ENCODE measurements around the gene C17orf75. TPM values are rescaled to one million over a fixed set of nuclear protein-coding genes. Genes with fewer than 3 reads are reported as not detected.
"Not testable (repeated sequence)": the region's sequence is repeated elsewhere in the genome, so short reads cannot be mapped to it uniquely, and the experiment has no call there.

The C17orf75 gene
- polyA plus RNA-seq, 3 donors: 6.4 to 6.8 (median 6.7) TPM

DNA sequence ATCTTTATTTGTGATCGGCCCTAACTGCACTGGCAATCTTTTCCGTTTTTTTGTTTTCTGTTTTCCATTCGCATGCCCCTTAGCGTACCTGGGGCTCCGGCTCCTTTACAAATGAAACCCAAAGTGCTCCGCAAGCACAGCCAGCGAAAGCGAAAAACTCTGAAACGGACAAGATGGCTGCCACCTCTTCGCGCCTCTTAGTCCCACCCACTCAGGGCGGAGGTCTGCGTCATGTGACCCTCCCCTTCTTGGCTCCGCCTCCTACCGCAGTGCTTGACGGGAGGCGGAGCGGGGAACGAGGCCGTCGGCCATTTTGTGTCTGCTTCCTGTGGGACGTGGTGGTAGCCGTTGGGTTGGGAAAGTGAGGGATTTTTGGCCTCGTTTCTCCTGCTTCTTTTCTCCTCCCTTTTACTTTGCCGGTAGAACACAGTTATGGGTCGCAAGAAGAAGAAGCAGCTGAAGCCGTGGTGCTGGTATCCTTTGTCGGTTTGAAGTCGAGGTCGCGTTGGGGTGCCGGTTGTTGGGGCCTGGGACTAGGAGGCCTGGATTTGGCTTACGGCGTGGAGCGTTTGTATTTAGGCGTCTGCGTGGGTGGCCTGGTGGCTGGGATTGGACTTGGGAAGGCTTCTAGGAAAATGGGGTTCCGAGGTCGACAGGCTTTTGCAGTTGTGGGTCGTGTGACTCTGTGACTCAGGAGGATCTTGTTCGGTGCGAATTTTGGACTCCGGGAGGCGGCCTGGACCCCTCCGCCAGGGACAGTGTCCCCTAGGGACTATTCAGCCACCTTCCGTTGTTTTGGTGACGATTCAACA lies 8.1 kb upstream of the C17orf75 start, which contains the start of gene ZNF207:
TSS of gene ZNF207 (plus strand) at position 304 of the 812 bp plus-strand sequence. CDS start at position 433, 129 bp downstream.
- WGBS, 3 donors: 0 to 1% (median 0%) methylated on average over 47 of the region's 47 CpGs
- H3K27ac ChIP-seq (ENCODE audit: low read depth, low read length): peak within 1 kb of the TSS; percentile 97

GRCh38 chr17:32349503-32349853 lies 7.5 kb upstream of the C17orf75 start:
- H3K27ac ChIP-seq (ENCODE audit: low read depth, low read length): no peak overlapping the region
- 9 to 22% (median 17%) methylated on average over 15 of the region's 15 CpGs for WGBS, 3 donors

DNA sequence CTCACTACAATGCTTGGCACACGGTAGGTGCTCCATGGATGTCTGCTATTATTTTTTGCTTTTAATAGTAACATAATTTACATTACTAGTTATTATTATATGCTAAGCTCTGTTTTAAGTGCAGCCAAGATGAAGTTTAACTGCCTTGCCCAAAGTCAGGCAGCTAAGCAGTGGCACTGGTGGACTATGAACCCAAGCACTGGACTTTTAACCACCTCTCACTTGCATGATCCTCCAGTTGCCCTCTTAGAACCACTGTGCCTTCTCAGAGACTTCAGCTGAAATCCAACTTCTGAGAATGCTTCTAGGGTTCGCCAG lies 6.5 kb upstream of the C17orf75 start:
- WGBS, 3 donors: 95 to 97% (median 95%) methylated on average over 2 of the region's 2 CpGs
- H3K27ac ChIP-seq (ENCODE audit: low read depth, low read length): no peak overlapping the region

GRCh38 chr17:32345951-32346600 lies 4.1 kb upstream of the C17orf75 start:
- WGBS, 3 donors: 88 to 92% (median 89%) methylated on average over 11 of the region's 11 CpGs
- H3K27ac ChIP-seq (ENCODE audit: low read depth, low read length): no peak overlapping the region

DNA sequence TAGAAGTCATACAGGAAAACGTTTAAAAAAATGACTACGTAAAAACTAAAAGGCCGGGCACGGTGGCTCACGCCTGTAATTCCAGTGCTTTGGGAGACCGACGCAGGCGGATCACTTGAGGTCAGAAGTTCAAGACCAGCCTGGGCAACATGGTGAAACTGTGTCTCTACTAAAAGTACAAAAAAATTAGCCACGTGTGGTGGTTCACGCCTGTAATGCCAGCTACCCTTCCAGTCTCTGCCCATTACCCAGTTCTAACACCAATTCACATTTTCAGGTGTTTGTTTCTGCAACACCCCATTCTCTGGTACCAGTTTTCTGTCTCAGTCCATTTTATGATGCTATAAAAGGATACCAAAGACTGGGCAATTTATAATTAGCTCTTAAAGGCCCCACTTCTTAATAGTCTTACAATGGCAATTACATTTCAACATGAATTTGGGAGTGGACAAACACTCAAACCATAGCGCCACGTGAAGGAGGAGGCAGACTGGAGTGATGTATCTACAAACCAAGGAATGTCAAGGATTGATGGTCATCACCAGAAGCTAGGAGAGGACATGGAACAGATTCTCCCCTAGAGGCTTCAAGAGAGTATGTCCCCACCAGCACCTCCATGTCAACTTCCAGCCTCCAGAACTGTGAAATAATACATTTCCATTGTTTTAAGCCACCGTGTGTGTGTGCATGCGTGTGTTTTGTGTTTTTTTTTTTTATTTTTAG lies 791 bp upstream of the C17orf75 start:
- no peak overlapping the region for H3K27ac ChIP-seq (ENCODE audit: low read depth, low read length)
- WGBS, 3 donors: 60 to 77% (median 65%) methylated on average over 14 of the region's 14 CpGs

GRCh38 chr17:32341141-32341856 lies 674 bp downstream of the C17orf75 start:
- H3K27ac ChIP-seq (ENCODE audit: low read depth, low read length): no peak overlapping the region
- WGBS, 3 donors: 1 to 3% (median 2%) methylated on average over 12 to 13 of the region's 13 CpGs

DNA sequence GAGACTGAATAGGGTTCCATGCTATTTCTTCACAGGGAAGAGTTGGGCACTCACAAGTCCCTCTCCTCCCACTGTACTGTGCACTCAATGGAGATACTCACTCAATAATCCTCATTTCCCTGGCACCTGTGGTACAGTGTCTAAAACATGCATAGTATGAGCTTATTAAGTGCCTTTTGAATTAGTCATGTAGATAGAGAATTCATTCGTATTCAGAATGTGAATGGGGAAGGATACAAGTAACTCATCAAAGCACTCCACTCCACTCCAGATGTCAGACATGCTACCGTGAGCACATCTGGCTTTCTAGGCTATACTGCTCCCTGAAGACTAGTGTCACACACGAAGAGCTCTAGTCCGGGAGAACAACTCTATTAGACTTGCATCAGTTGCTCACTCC lies 6.3 kb downstream of the C17orf75 start:
- 77 to 83% (median 80%) methylated on average over 4 of the region's 4 CpGs for WGBS, 3 donors
- no peak overlapping the region for H3K27ac ChIP-seq (ENCODE audit: low read depth, low read length)

- no peak overlapping the region for H3K27ac ChIP-seq (ENCODE audit: low read depth, low read length)
Observed at GRCh38 chr17:32335046-32335445, 6.9 kb downstream of the C17orf75 start.

GRCh38 chr17:32333187-32333586 lies 8.8 kb downstream of the C17orf75 start:
- no peak overlapping the region for H3K27ac ChIP-seq (ENCODE audit: low read depth, low read length)
- 85 to 94% (median 94%) methylated on average over 2 of the region's 2 CpGs for WGBS, 3 donors

DNA sequence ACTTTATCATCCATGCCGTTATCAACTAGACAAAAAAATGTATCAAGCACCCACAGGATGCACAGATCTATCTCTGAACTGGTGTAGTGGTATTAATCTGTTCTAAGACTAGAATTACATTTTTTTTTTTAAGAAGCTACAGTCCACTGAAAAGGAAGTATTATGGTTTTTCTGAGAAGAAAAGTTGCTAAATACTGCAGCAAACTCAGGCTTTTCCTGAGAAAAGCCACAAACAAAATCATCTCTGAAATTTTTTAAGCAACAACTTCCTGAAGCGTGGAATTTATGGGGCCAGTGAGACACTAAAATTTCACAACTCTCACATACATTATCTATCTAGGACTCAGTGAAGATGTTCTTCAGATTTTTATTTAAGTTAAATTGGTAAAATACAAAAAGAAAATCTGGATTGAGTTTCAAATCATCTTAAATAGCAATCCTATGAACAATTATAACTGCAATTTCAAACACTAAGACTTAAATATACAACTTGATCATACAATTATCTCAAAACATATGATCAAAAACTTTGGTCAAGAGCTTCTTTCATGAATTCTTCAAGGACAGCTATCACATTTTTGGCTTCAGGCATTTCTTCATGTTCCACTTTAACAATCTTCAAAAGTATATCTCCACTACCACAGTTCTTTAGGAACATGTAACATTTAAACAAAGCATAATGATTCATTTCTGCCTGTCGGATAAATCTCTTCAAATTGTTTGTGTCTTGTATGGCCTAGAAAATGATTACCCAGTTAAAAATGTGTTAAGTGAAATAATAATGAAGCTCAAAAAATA lies 10.5 kb downstream of the C17orf75 start:
- H3K27ac ChIP-seq (ENCODE audit: low read depth, low read length): no peak overlapping the region
- WGBS, 3 donors: 63 to 79% (median 67%) methylated on average over 3 of the region's 3 CpGs

DNA sequence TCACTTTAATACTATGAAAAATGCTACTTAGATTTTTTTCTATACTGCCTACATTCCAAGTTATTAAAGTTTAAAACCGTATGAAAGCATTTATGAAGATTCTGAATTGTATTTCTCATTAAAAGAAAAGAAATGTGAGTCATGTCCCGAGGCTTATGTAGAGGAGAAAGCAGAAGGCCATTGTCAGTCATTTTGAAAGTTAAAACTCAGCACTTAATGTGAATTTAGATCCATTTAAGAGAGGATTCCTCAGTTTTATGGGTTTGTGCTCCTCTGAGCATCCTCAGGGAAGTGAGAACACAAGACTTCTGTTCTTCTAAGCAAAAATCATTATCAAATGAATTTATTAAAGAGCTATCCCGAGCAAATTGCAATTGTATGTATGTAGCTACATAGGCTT lies 11.8 kb downstream of the C17orf75 start:
- no peak overlapping the region for H3K27ac ChIP-seq (ENCODE audit: low read depth, low read length)
- 60 to 83% (median 77%) methylated on average over 3 of the region's 3 CpGs for WGBS, 3 donors

DNA sequence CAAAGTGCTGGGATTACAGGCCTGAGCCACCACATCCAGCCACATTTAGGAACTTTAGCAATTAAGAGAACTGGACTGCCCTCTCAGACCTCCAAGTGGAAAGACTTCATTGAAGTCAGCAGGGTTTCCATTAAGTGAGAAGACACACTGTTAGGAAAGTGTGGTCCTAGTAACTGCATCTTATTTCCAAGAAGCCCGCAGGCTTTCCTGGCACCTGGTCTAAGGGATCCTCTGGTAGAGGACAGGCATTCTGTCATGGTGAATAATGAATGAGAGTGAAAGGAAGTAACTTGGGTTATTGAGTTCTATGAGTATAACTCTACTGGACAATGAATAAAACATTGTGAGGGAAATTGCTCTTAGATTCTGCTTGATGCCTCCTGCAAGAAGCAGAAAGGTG lies 14.1 kb downstream of the C17orf75 start:
- WGBS, 3 donors: 93 to 100% (median 96%) methylated on average over 1 of the region's 1 CpG
- no peak overlapping the region for H3K27ac ChIP-seq (ENCODE audit: low read depth, low read length)

DNA sequence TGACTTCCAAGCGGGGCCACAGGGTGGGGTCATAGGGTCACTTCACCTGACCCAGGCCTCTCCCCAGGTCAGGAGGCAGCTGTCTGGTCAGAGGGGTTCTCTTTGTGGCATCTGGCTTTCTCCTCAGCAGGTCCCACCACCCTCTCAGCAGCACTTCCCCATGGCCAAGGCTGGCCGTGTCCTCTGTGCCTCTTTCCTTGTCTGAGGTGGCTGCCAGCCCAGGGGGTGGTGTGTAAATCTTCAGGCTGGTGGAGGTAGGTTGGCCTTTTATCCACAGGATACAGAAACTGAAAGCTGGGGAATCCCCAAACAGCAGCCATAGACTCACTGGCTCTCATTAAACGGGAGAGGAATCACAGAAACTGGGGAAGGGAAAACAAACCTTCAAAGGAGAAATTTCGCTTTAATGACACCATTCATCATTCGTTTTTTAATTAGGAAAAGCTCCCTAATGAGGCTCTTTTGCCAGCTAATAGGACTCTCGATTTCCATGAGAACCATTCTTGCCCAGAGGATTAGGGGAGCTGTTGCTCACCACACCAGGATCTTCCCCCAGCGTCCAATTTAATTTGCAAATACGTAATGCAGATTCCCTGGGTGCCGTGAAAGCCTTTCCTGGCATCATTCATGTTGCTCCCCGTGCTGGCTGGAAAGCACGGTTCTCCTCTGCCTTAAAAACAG lies 18.0 kb downstream of the C17orf75 start:
- 23 to 39% (median 28%) methylated on average over 11 of the region's 11 CpGs for WGBS, 3 donors

DNA sequence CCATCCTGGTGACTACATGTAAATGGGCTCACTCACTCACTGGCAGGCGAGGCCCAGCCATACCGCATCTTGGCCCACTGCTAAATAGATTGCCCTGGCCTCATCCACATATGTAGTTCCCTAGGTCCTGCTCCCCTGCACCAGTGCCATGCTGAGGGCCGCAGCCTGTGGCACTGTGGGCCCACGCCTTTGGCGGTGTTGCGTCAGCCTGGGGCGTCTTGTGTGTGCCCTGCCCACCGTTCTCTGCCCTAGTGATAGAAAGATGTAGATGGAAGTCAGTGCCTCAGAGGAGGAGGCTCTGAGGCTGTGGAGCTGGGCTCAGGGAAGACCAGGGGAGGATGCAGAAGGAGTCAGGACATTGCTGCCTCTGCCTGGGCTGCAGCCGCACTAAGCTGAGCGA lies 18.9 kb downstream of the C17orf75 start:
- H3K27ac ChIP-seq (ENCODE audit: low read depth, low read length): no peak overlapping the region
- WGBS, 3 donors: 80 to 96% (median 84%) methylated on average over 10 of the region's 10 CpGs

More for the DNA sequence above, 18.0 kb downstream of the C17orf75 start:
- no peak overlapping the region for H3K27ac ChIP-seq (ENCODE audit: low read depth, low read length)

GRCh38 chr17:32320847-32321246 lies 21.1 kb downstream of the C17orf75 start:
- no peak overlapping the region for H3K27ac ChIP-seq (ENCODE audit: low read depth, low read length)
- 93 to 96% (median 96%) methylated on average over 15 of the region's 15 CpGs for WGBS, 3 donors

- 80 to 93% (median 90%) methylated on average over 6 of the region's 6 CpGs for WGBS, 3 donors
- not testable (repeated sequence) for H3K27ac ChIP-seq (ENCODE audit: low read depth, low read length)
Observed at GRCh38 chr17:32320080-32320479, 21.9 kb downstream of the C17orf75 start.

GRCh38 chr17:32319548-32319905 lies 22.4 kb downstream of the C17orf75 start:
- WGBS, 3 donors: 14 to 21% (median 14%) methylated on average over 5 of the region's 5 CpGs
- H3K27ac ChIP-seq (ENCODE audit: low read depth, low read length): no peak overlapping the region

DNA sequence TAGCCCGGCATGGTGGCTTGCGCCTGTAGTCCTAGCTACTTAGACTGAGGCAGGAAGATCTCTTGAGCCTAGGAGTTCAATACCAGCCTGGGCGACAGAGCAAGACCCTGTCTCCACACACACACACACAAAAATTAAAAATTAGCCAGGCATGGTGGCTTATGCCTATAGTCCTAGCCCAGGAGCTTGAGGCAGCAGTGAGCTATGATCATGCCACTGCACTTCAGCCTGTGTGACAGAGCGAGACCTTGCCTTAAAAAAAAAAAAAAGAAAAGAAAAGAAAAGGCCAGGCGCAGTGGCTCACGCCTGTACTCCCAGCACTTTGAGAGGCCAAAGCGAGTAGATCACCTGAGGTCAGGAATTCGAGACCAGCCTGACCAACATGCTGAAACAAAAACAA lies 23.9 kb downstream of the C17orf75 start:
- H3K27ac ChIP-seq (ENCODE audit: low read depth, low read length): no peak overlapping the region
- 87 to 96% (median 95%) methylated on average over 7 to 8 of the region's 8 CpGs for WGBS, 3 donors

Measured in adipose tissue (tissue), 3 donors.